ENCODE measurements around the gene SLC4A9. TPM values are rescaled to one million over a fixed set of nuclear protein-coding genes. Genes with fewer than 3 reads are reported as not detected.

Gene SLC4A9
- polyA plus RNA-seq, 3 donors, result 0.28 TPM; not detected in 2

GRCh38 chr5:140363631-140364471, 3.9 kb downstream of the SLC4A9 start:
- Mint-ChIP-seq H3K9me3 (no peaks in the 10 kb centered on the region), H3K36me3 (no peaks in the 10 kb centered on the region), H3K27ac (peak overlapping the region in 1 of 7 donors; percentile 63), H3K27me3 (ENCODE audit: low read depth in 3 of 3) (peaks cover 2 to 4% (median 3%) of the 10 kb centered on the region in 3 donors), H3K4me1 (peaks cover 5% of the 10 kb centered on the region), H3K4me3 (peak overlapping the region; percentile 41 to 79)
- intact Hi-C loops (cut with micrococcal nuclease), result loop anchor here in 1 of 2 donors (10.0 kb wide), 1 partner anchor 351 kb away; no protein-coding TSS in a partner anchor
- DNase-seq, result no peak
- Histone ChIP-seq H3K36me3 (replicated peaks in 1 of 2; ENCODE audit: control insufficient read depth in 1 of 2, insufficient read depth in 2 of 2, low read length in 2 of 2) (no peaks in the 10 kb centered on the region), H3K9ac (ENCODE audit: insufficient read depth, low read length, poor library complexity, severe bottlenecking) (no peak overlapping the region), H3K9me3 (replicated peaks in 1 of 2; ENCODE audit: control insufficient read depth in 1 of 2, insufficient read depth in 1 of 2, low read length in 2 of 2) (no peaks in the 10 kb centered on the region), H3K79me2 (ENCODE audit: insufficient read depth, low read length) (no peaks in the 10 kb centered on the region), H3K27ac (ENCODE audit: low read depth in 1 of 2, low read length in 2 of 2) (no peak overlapping the region), H3K4me1 (ENCODE audit: control insufficient read depth in 1 of 2, insufficient read depth in 2 of 2, low read length in 2 of 2) (peaks cover 4 to 5% of the 10 kb centered on the region in 2 donors), H3K4me3 (replicated peaks in 1 of 3; ENCODE audit: low read depth in 2 of 3, low read length in 3 of 3) (no peak overlapping the region), H3K27me3 (ENCODE audit: control insufficient read depth in 2 of 2, insufficient read depth in 2 of 2, low read length in 2 of 2) (no peaks in the 10 kb centered on the region), H4K20me1 (ENCODE audit: insufficient read depth, low read length) (no peaks in the 10 kb centered on the region), H2AFZ (ENCODE audit: insufficient read depth, low read depth, low read length, poor library complexity, severe bottlenecking) (peak overlapping the region; percentile 62), H3K4me2 (replicated peaks; ENCODE audit: extremely low read depth, low read length, poor library complexity, severe bottlenecking) (peak overlapping the region; percentile 59)
- TF ChIP-seq CTCF (IDR thresholded peaks at IDR 0.05), result no peak
- 57% methylated on average over 12 of the region's 20 CpGs for WGBS (ENCODE audit: insufficient coverage)

GRCh38 chr5:140364472-140364765, 4.4 kb downstream of the SLC4A9 start:
- Mint-ChIP-seq H3K36me3 (no peaks in the 10 kb centered on the region), H3K4me3 (no peak overlapping the region), H3K27ac (no peak overlapping the region), H3K4me1 (peaks cover 5% of the 10 kb centered on the region), H3K9me3 (no peaks in the 10 kb centered on the region), H3K27me3 (ENCODE audit: low read depth in 3 of 3) (peaks cover 2 to 6% (median 3%) of the 10 kb centered on the region in 3 donors)
- H3K9me3 ChIP-seq (replicated peaks in 1 of 2; ENCODE audit: control insufficient read depth in 1 of 2, insufficient read depth in 1 of 2, low read length in 2 of 2), result no peaks in the 10 kb centered on the region
- no peak overlapping the region for H3K27ac ChIP-seq (ENCODE audit: low read depth in 1 of 2, low read length in 2 of 2)
- H2AFZ ChIP-seq (ENCODE audit: insufficient read depth, low read depth, low read length, poor library complexity, severe bottlenecking), result no peak overlapping the region
- H3K4me3 ChIP-seq (replicated peaks in 1 of 3; ENCODE audit: low read depth in 2 of 3, low read length in 3 of 3), result no peak overlapping the region
- no peak overlapping the region for H3K9ac ChIP-seq (ENCODE audit: insufficient read depth, low read length, poor library complexity, severe bottlenecking)
- H3K4me1 ChIP-seq (ENCODE audit: control insufficient read depth in 1 of 2, insufficient read depth in 2 of 2, low read length in 2 of 2), result peaks cover 4 to 5% of the 10 kb centered on the region in 2 donors
- intact Hi-C loops (cut with micrococcal nuclease), result loop anchor here in 1 of 2 donors (10.0 kb wide), 1 partner anchor 350 kb away; no protein-coding TSS in a partner anchor
- no peaks in the 10 kb centered on the region for H3K27me3 ChIP-seq (ENCODE audit: control insufficient read depth in 2 of 2, insufficient read depth in 2 of 2, low read length in 2 of 2)
- no peak for DNase-seq
- no peaks in the 10 kb centered on the region for H4K20me1 ChIP-seq (ENCODE audit: insufficient read depth, low read length)
- H3K79me2 ChIP-seq (ENCODE audit: insufficient read depth, low read length), result no peaks in the 10 kb centered on the region
- H3K36me3 ChIP-seq (replicated peaks in 1 of 2; ENCODE audit: control insufficient read depth in 1 of 2, insufficient read depth in 2 of 2, low read length in 2 of 2), result no peaks in the 10 kb centered on the region
- TF ChIP-seq CTCF (IDR thresholded peaks at IDR 0.05), result no peak
- no peak overlapping the region for H3K4me2 ChIP-seq (replicated peaks; ENCODE audit: extremely low read depth, low read length, poor library complexity, severe bottlenecking)
- WGBS (ENCODE audit: insufficient coverage), result 89% methylated on average over 1 of the region's 3 CpGs

Data from CD14-positive monocyte (primary cell).